Measurements from ENCODE around the gene INMT.

GRCh38 chr7:30738026-30738915, 13.7 kb upstream of the INMT start:
- no peak for TF ChIP-seq CTCF (conservative IDR thresholded peaks at IDR 0.05; ENCODE audit: low read depth in 2 of 2)
- TF ChIP-seq CREB1 (CRISPR knock-in tag; IDR thresholded peaks at IDR 0.05; ENCODE audit: low read depth), result no peak

Data from GM23338 (cell line).